GM13976 (cell line): ENCODE data around the gene GPR156.

ENCODE experiments used
- DNase-seq: peaks from one replicate; pipeline ENCODE4 v3.0.0; 2012; ENCODE audit warnings: low spot score
- CTCF ChIP-seq: IDR thresholded peaks from 2 replicates; pipeline ENCODE4 v1.5.1; 2012; ENCODE audit warnings: borderline replicate concordance, mild to moderate bottlenecking; ENCODE audit not compliant: insufficient read depth; ENCODE audit errors: extremely low read depth, missing control alignments, control extremely low read depth
- in situ Hi-C: fragments of 300-500 bp; cut with MboI; formaldehyde crosslinking; loops from one replicate; pipeline ENCODE4 v1.12.0; 2022; ENCODE audit warnings: low sequenced_read_pairs, mixed read lengths, inconsistent platforms; ENCODE audit not compliant: unreplicated experiment

GPR156 gene

GRCh38 chr3:120180731-120181412 lies 104.2 kb downstream of the GPR156 start:
- no peak for DNase-seq
- in situ Hi-C loops, result loop anchor here (10.0 kb wide), 1 partner anchor 286 kb away; no protein-coding TSS in a partner anchor
- no peak for TF ChIP-seq CTCF

GRCh38 chr3:120177707-120178306 lies 107.2 kb downstream of the GPR156 start:
- DNase-seq, result no peak
- no peak for TF ChIP-seq CTCF
- in situ Hi-C loops, result no loop called here

GRCh38 chr3:120177151-120177550 lies 107.9 kb downstream of the GPR156 start:
- no peak for DNase-seq
- in situ Hi-C loops, result no loop called here
- TF ChIP-seq CTCF, result no peak

- DNase-seq, result no peak
- in situ Hi-C loops, result no loop called here
- no peak for TF ChIP-seq CTCF
Measured at GRCh38 chr3:120174811-120175539, 110.0 kb downstream of the GPR156 start.

GRCh38 chr3:120173056-120173675 lies 111.9 kb downstream of the GPR156 start:
- in situ Hi-C loops, result no loop called here
- DNase-seq, result no peak
- TF ChIP-seq CTCF, result no peak

- TF ChIP-seq CTCF, result no peak
- in situ Hi-C loops, result no loop called here
- no peak for DNase-seq
Measured at GRCh38 chr3:120172070-120172469, 113.0 kb downstream of the GPR156 start.
